Upper lobe of left lung (tissue), 6 donors: ENCODE data around the gene C6orf132. TPM values are rescaled to one million over a fixed set of nuclear protein-coding genes. Genes with fewer than 3 reads are reported as not detected.

ENCODE experiments used
- ATAC-seq, 2 donors: fragments of 200-7000 bp; cut with Tn5 transposase; one replicate each; pipeline ENCODE4 v1.9.1; 2022; ENCODE audit warnings: mild to moderate bottlenecking in 2 of 2, moderate library complexity in 2 of 2; ENCODE audit not compliant: low FRiP score in 2 of 2
- DNase-seq, 2 donors: peaks; one replicate each; pipeline ENCODE4 v3.0.0-alpha.2; 2019 to 2020
- H3K27ac ChIP-seq, 4 donors: fragments of 200-600 bp; sonication (generic); one replicate each; pipeline ENCODE4 v1.5.1; 2016 to 2019
- H3K27me3 ChIP-seq, 4 donors: fragments of 200-600 bp; sonication (generic); one replicate each; pipeline ENCODE4 v1.5.1; 2017 to 2019
- H3K36me3 ChIP-seq, 4 donors: fragments of 200-600 bp; sonication (generic); one replicate each; pipeline ENCODE4 v1.5.1; 2016 to 2019
- H3K4me1 ChIP-seq, 4 donors: fragments of 200-600 bp; sonication (generic); one replicate each; pipeline ENCODE4 v1.5.1; 2018 to 2019
- H3K4me3 ChIP-seq, 4 donors: fragments of 200-600 bp; sonication (generic); one replicate each; pipeline ENCODE4 v1.5.1; 2017 to 2019; ENCODE audit warnings: mild to moderate bottlenecking in 2 of 4, moderate library complexity in 1 of 4
- H3K9me3 ChIP-seq, 4 donors: fragments of 200-600 bp; sonication (generic); one replicate each; pipeline ENCODE4 v1.5.1; 2018 to 2019
- EP300 ChIP-seq, 4 donors: sonication (generic); formaldehyde crosslinking; IDR thresholded peaks; one replicate each; pipeline ENCODE4 v1.5.1; 2017; ENCODE audit warnings: antibody characterized with exemption in 4 of 4, control low read depth in 2 of 4
- POLR2A ChIP-seq, 4 donors: fragments of 450-650 bp; IDR thresholded peaks; one replicate each; pipeline ENCODE4 v1.5.1; 2016 to 2017; ENCODE audit warnings: antibody characterized with exemption in 4 of 4, mild to moderate bottlenecking in 2 of 4
- POLR2AphosphoS5 ChIP-seq, 2 donors: sonication (generic); formaldehyde crosslinking; IDR thresholded peaks; one replicate each; pipeline ENCODE4 v1.5.1; 2017; ENCODE audit warnings: antibody characterized with exemption in 2 of 2
- WGBS, 2 donors: methylation state at CpG; one replicate each; pipeline ENCODE4 v1.1.5; 2017 to 2018; 5-methylcytosine and 5-hydroxymethylcytosine counted together
- total RNA-seq, 6 donors: library from RNA; depleted of rRNA in 4 of 6; stranded (reverse); fragments of >200 nt in 4 of 6; gene quantifications; one replicate each; pipeline versions ENCODE4 v1.1.0 to v1.2.1, GENCODE V29; 2016 to 2021
- TF ChIP-seq, protein P1 (sequence below), 6 experiments: fragments of 450-650 bp in 4 of 6; fragments of 200-600 bp in 2 of 6; sonication (generic) in 2 of 6; IDR thresholded peaks; one replicate each; pipeline ENCODE4 v1.5.1; 2016 to 2019; ENCODE audit warnings: antibody characterized with exemption in 6 of 6
- donor health status: DM: no; HTN: no; CAD: no; lungs with moderate emphysema.
- donor health status: DM: no; HTN: yes; CAD: no; lungs with severe emphysema.

Gene C6orf132
- total RNA-seq, 6 donors from 2014 or later, result 9.4 to 26.3 (median 17.0) TPM

DNA sequence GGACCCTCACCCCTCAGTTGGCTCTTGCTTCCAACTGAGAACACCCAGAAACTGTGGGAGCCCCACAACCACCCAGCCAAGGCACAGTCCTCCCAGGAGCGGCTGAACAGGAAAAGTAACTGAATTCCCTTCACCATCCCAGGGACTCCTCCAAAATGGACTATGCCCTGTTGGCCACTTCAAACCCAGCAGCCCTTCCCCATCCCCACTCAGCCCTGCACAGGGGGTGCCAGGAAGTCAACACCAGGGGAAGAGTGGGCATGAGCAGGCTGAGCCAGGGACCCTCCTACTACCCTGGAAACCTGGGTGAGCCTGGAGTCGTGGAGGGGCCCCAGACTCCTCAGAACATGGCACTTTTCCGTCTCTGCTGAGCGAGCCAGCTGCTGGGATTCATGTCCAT is 42.1 kb upstream of the C6orf132 start:
- DNase-seq (no peak), ATAC-seq (no peak)
- Histone ChIP-seq H3K27ac (no peak overlapping the region), H3K4me1 (no peaks in the 10 kb centered on the region), H3K9me3 (no peaks in the 10 kb centered on the region), H3K27me3 (no peaks in the 10 kb centered on the region), H3K4me3 (no peak overlapping the region), H3K36me3 (no peaks in the 10 kb centered on the region)
- TF ChIP-seq EP300 (IDR thresholded peaks at IDR 0.05) (no peak), POLR2AphosphoS5 (IDR thresholded peaks at IDR 0.05) (no peak), POLR2A (IDR thresholded peaks at IDR 0.05) (no peak)
- TF ChIP-seq, protein P1, sequence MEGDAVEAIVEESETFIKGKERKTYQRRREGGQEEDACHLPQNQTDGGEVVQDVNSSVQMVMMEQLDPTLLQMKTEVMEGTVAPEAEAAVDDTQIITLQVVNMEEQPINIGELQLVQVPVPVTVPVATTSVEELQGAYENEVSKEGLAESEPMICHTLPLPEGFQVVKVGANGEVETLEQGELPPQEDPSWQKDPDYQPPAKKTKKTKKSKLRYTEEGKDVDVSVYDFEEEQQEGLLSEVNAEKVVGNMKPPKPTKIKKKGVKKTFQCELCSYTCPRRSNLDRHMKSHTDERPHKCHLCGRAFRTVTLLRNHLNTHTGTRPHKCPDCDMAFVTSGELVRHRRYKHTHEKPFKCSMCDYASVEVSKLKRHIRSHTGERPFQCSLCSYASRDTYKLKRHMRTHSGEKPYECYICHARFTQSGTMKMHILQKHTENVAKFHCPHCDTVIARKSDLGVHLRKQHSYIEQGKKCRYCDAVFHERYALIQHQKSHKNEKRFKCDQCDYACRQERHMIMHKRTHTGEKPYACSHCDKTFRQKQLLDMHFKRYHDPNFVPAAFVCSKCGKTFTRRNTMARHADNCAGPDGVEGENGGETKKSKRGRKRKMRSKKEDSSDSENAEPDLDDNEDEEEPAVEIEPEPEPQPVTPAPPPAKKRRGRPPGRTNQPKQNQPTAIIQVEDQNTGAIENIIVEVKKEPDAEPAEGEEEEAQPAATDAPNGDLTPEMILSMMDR (IDR thresholded peaks at IDR 0.05), result no peak
- WGBS, 2 donors, result 90 to 100% methylated on average over 2 to 4 of the region's 4 CpGs

DNA sequence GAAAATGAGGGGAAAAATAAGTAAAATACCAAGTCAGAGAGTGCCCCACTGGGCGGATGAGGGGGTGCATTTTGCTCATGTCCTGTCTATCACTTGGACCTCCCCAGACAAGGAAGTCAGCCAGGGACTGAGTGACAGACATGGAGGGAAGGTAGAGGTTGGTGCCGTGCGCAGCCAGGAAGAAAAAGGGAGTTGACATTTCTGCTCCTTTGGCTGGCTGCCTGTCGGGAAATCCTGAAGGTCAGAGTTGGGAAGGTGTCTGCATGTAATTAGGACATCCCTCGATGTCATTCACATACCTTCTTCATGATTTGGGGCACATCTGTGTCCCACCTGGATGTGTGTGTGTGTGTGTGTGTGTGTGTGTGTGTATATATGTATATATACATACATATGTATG is 39.7 kb upstream of the C6orf132 start:
- Histone ChIP-seq H3K27me3 (no peaks in the 10 kb centered on the region), H3K4me1 (peaks cover 0 to 3% (median 0%) of the 10 kb centered on the region in 4 donors), H3K27ac (no peak overlapping the region), H3K9me3 (no peaks in the 10 kb centered on the region), H3K36me3 (no peaks in the 10 kb centered on the region), H3K4me3 (no peak overlapping the region)
- no peak for ATAC-seq
- 63 to 73% methylated on average over 5 of the region's 5 CpGs for WGBS, 2 donors
- no peak for DNase-seq
- TF ChIP-seq POLR2A (IDR thresholded peaks at IDR 0.05), result no peak
- TF ChIP-seq POLR2AphosphoS5 (IDR thresholded peaks at IDR 0.05), result no peak
- no peak for TF ChIP-seq EP300 (IDR thresholded peaks at IDR 0.05)
- TF ChIP-seq, protein P1 (IDR thresholded peaks at IDR 0.05), result no peak

DNA sequence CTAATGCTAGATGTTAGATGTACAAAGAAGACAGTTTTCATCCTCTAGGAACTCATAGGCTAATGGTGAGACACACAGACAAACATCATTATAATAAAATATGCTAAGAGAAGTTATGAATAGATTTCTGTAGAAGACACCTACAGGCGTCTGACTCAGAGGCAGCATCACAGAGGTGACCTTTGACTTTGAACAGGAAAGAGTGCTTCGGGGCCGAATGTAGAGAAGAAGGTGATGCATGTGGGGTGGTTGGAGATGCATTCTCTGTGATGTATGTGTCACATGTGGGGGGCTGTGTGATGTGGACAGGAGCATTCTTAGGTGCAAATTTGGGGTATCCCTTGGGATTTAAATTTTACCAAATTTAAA is 37.5 kb upstream of the C6orf132 start:
- Histone ChIP-seq H3K9me3 (no peaks in the 10 kb centered on the region), H3K27ac (no peak overlapping the region), H3K4me1 (peaks cover 0 to 3% (median 0%) of the 10 kb centered on the region in 4 donors), H3K36me3 (no peaks in the 10 kb centered on the region), H3K27me3 (no peaks in the 10 kb centered on the region), H3K4me3 (no peak overlapping the region)
- ATAC-seq (no peak), DNase-seq (no peak)
- 63 to 80% methylated on average over 3 of the region's 3 CpGs for WGBS, 2 donors
- TF ChIP-seq EP300 (IDR thresholded peaks at IDR 0.05), result no peak
- TF ChIP-seq POLR2A (IDR thresholded peaks at IDR 0.05), result no peak

DNA sequence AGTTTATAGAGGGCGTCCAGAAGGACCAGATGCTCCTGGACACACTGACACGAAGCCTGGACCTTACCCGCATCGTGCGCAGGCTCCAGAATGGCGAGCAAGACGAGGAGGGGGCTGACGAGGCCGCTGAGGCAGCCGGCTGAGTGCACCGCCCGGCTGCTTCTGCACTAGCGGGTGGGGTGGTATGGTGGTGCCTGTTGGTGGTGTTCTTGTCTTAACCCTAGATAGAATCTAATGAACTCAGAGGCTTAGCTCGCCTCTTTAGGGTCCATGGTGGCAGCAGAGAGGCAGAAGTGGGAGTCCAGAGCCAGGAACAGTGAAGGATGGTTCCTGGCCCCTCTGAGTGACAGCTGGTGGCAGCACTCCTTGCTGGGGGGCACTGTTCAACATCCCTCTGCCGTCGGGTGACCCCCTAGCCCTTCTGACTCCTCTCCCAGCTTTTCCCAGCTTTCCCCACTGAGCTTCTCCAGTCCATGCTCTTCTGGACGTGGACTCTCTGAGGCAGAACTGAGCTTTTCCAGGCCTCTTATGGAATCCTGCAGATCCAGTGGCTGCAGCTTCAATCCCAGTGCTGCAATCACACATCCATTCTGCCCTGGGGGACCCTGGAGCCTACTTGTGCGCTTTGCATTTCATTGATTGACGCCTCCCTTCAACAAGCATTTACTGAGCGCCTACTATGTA is 37.0 kb upstream of the C6orf132 start:
- DNase-seq, result no peak
- Histone ChIP-seq H3K4me3 (no peak overlapping the region), H3K4me1 (peaks cover 0 to 3% (median 0%) of the 10 kb centered on the region in 4 donors), H3K27ac (no peak overlapping the region), H3K27me3 (no peaks in the 10 kb centered on the region), H3K36me3 (no peaks in the 10 kb centered on the region), H3K9me3 (no peaks in the 10 kb centered on the region)
- ATAC-seq, result no peak
- TF ChIP-seq EP300 (IDR thresholded peaks at IDR 0.05) (no peak), POLR2A (IDR thresholded peaks at IDR 0.05) (no peak), POLR2AphosphoS5 (IDR thresholded peaks at IDR 0.05) (no peak)
- TF ChIP-seq, protein P1 (IDR thresholded peaks at IDR 0.05), result no peak
- WGBS, 2 donors, result 85 to 89% methylated on average over 20 of the region's 20 CpGs

DNA sequence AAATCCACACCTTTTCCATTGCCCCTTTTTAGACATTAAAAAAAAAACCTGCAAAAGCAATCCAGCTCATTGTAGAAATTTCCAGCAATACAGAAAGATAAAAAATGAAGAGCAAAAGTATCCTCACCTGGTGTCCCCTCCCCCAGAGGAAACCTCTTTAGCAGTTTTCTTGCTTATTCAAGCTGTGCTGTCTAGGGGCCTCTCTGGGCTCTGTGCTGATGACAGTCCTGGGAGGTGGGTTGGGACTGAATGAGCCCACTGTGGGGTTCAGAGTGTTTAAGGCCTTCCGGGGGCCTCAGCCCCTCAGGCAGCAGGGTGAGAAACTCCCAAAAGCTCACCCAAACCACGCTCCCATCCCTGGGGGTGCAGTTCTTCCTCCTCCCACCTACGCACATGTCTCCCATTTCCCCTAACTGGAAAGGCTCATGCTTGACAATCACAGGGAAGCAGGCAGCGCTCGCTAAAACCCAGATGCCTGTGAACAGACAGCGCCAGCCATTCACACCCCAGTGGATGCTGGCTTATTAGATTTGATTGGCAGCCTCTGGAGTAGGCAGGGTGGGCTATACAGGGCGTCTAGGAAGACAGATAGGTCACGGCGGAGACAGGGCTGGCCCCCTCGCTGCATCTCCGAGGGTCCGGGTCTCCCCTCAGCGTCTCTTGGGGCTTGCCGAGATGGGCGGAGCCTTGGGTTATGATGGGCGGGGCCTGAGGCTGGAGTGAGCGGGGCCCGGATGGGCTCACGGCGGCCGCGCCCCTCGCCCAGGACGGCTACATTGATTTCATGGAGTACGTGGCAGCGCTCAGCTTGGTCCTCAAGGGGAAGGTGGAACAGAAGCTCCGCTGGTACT is 35.3 kb upstream of the C6orf132 start:
- DNase-seq (no peak), ATAC-seq (no peak)
- H3K4me1 ChIP-seq, result peaks cover 0 to 3% (median 0%) of the 10 kb centered on the region in 4 donors
- no peaks in the 10 kb centered on the region for H3K27me3 ChIP-seq
- TF ChIP-seq, protein P1 (IDR thresholded peaks at IDR 0.05), result no peak
- TF ChIP-seq POLR2AphosphoS5 (IDR thresholded peaks at IDR 0.05), result no peak
- TF ChIP-seq POLR2A (IDR thresholded peaks at IDR 0.05), result no peak
- TF ChIP-seq EP300 (IDR thresholded peaks at IDR 0.05), result no peak
- no peaks in the 10 kb centered on the region for H3K9me3 ChIP-seq
- no peak overlapping the region for H3K27ac ChIP-seq
- H3K4me3 ChIP-seq, result no peak overlapping the region
- H3K36me3 ChIP-seq, result no peaks in the 10 kb centered on the region
- WGBS, 2 donors, result 48 to 66% methylated on average over 7 to 9 of the region's 27 CpGs
